ENCODE measurements around the gene IMP4.

DNA sequence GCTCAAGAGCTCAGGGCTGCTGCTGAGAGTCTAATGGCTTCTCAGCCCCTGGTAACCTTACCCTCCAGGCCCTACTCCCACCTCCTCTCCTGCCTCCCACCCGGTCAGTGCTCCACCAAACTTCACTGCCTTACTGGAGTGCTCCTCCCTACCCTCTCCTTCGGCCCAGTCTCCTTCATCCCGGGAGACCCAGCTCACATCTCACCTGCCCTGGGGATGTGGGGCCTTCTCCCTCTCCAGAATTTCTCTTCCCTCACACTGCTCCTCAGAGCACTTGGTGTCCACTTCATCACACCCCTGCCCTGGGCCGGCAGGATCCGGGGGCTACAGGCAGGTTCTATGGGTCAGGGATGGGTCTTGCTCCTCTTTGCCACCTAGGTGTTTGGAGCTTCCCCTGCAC is 34.8 kb downstream of the IMP4 start:
- TF ChIP-seq EZH2 (IDR thresholded peaks at IDR 0.05; ENCODE audit: insufficient read depth, poor library complexity, severe bottlenecking) = no peak
- TF ChIP-seq EZH2phosphoT487 (IDR thresholded peaks at IDR 0.05; ENCODE audit: insufficient read depth, low read depth) = no peak

Data from GM23248 (cell line).